Liver (tissue), 3 donors: ENCODE data around the gene ODAM.

Source experiments
- EGR1 ChIP-seq, 2 donors: IDR thresholded peaks; 2 replicates each; pipeline ENCODE4 v1.6.1; 2016 to 2018; ENCODE audit warnings: antibody characterized with exemption in 2 of 2, low read depth in 2 of 2
- FOXA1 ChIP-seq: IDR thresholded peaks from 2 replicates; pipeline ENCODE4 v1.6.1; 2016; ENCODE audit warnings: antibody characterized with exemption
- GABPA ChIP-seq, 2 donors: IDR thresholded peaks in 1 of 2; conservative IDR thresholded peaks in 1 of 2; 2 replicates each; pipeline ENCODE4 v1.6.1; 2016; ENCODE audit warnings: antibody characterized with exemption in 2 of 2, mild to moderate bottlenecking in 1 of 2, moderate library complexity in 1 of 2
- HNF4G ChIP-seq: IDR thresholded peaks from 2 replicates; pipeline ENCODE4 v1.6.1; 2016; ENCODE audit warnings: antibody characterized with exemption
- JUND ChIP-seq, 2 donors: IDR thresholded peaks; 2 replicates each; pipeline ENCODE4 v1.6.1; 2016; ENCODE audit warnings: antibody characterized with exemption in 2 of 2
- RAD21 ChIP-seq, 2 donors: IDR thresholded peaks; 2 replicates each; pipeline ENCODE4 v1.6.1; 2016; ENCODE audit warnings: antibody characterized with exemption in 2 of 2, mild to moderate bottlenecking in 2 of 2
- SP1 ChIP-seq: IDR thresholded peaks from 2 replicates; pipeline ENCODE4 v1.6.1; 2018; ENCODE audit warnings: antibody characterized with exemption, mild to moderate bottlenecking
- TAF1 ChIP-seq: conservative IDR thresholded peaks from 2 replicates; pipeline ENCODE4 v1.6.1; 2016; ENCODE audit warnings: antibody characterized with exemption, mild to moderate bottlenecking
- TF ChIP-seq, protein P1 (sequence below): fragments of 150-350 bp; IDR thresholded peaks from 2 replicates; pipeline ENCODE4 v1.5.1; 2017; ENCODE audit warnings: improper control_type of control experiment, low read depth, low read length; ENCODE audit not compliant: missing input control
- TF ChIP-seq, protein P2 (sequence below): IDR thresholded peaks from 2 replicates; pipeline ENCODE4 v1.6.1; 2016; ENCODE audit warnings: antibody characterized with exemption
- TF ChIP-seq, protein P3 (sequence below): IDR thresholded peaks from 2 replicates; pipeline ENCODE4 v1.6.1; 2016; ENCODE audit warnings: antibody characterized with exemption, mild to moderate bottlenecking
- TF ChIP-seq, protein P4 (sequence below): IDR thresholded peaks from 2 replicates; pipeline ENCODE4 v1.6.1; 2016; ENCODE audit warnings: antibody characterized with exemption
- donor health status: healthy.
- donor health status: healthy.

DNA sequence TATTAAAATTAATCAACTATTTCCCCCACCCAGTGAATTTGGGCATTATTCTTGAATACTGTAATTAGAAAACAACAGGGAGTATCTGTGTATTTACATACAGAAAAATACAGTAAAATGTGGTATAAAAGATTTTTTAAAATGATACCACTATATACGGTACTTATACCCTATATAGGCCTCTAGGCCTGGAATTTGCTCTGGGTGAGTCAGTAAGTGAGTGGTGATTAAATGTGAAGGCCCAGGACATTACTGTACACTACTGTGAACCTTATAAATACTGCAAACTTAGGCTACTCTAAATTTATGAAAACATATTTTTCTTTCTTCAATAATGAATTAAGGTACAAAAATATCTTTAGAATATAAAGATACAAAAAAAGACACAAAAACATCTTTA, 40.6 kb downstream of the ODAM start:
- no peak for TF ChIP-seq GABPA (IDR thresholded peaks at IDR 0.05 in 1 of 2, conservative IDR thresholded peaks at IDR 0.05 in 1 of 2)
- TF ChIP-seq, protein P1, sequence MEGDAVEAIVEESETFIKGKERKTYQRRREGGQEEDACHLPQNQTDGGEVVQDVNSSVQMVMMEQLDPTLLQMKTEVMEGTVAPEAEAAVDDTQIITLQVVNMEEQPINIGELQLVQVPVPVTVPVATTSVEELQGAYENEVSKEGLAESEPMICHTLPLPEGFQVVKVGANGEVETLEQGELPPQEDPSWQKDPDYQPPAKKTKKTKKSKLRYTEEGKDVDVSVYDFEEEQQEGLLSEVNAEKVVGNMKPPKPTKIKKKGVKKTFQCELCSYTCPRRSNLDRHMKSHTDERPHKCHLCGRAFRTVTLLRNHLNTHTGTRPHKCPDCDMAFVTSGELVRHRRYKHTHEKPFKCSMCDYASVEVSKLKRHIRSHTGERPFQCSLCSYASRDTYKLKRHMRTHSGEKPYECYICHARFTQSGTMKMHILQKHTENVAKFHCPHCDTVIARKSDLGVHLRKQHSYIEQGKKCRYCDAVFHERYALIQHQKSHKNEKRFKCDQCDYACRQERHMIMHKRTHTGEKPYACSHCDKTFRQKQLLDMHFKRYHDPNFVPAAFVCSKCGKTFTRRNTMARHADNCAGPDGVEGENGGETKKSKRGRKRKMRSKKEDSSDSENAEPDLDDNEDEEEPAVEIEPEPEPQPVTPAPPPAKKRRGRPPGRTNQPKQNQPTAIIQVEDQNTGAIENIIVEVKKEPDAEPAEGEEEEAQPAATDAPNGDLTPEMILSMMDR, result no peak
- TF ChIP-seq, protein P2, sequence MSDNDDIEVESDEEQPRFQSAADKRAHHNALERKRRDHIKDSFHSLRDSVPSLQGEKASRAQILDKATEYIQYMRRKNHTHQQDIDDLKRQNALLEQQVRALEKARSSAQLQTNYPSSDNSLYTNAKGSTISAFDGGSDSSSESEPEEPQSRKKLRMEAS, result no peak
- TF ChIP-seq, protein P3, sequence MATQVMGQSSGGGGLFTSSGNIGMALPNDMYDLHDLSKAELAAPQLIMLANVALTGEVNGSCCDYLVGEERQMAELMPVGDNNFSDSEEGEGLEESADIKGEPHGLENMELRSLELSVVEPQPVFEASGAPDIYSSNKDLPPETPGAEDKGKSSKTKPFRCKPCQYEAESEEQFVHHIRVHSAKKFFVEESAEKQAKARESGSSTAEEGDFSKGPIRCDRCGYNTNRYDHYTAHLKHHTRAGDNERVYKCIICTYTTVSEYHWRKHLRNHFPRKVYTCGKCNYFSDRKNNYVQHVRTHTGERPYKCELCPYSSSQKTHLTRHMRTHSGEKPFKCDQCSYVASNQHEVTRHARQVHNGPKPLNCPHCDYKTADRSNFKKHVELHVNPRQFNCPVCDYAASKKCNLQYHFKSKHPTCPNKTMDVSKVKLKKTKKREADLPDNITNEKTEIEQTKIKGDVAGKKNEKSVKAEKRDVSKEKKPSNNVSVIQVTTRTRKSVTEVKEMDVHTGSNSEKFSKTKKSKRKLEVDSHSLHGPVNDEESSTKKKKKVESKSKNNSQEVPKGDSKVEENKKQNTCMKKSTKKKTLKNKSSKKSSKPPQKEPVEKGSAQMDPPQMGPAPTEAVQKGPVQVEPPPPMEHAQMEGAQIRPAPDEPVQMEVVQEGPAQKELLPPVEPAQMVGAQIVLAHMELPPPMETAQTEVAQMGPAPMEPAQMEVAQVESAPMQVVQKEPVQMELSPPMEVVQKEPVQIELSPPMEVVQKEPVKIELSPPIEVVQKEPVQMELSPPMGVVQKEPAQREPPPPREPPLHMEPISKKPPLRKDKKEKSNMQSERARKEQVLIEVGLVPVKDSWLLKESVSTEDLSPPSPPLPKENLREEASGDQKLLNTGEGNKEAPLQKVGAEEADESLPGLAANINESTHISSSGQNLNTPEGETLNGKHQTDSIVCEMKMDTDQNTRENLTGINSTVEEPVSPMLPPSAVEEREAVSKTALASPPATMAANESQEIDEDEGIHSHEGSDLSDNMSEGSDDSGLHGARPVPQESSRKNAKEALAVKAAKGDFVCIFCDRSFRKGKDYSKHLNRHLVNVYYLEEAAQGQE, result no peak
- TF ChIP-seq FOXA1, result no peak
- no peak for TF ChIP-seq TAF1
- no peak for TF ChIP-seq SP1
- TF ChIP-seq HNF4G, result no peak
- TF ChIP-seq EGR1 (IDR thresholded peaks at IDR 0.05; ENCODE audit: low read depth in 2 of 2), result no peak
- TF ChIP-seq, protein P4, sequence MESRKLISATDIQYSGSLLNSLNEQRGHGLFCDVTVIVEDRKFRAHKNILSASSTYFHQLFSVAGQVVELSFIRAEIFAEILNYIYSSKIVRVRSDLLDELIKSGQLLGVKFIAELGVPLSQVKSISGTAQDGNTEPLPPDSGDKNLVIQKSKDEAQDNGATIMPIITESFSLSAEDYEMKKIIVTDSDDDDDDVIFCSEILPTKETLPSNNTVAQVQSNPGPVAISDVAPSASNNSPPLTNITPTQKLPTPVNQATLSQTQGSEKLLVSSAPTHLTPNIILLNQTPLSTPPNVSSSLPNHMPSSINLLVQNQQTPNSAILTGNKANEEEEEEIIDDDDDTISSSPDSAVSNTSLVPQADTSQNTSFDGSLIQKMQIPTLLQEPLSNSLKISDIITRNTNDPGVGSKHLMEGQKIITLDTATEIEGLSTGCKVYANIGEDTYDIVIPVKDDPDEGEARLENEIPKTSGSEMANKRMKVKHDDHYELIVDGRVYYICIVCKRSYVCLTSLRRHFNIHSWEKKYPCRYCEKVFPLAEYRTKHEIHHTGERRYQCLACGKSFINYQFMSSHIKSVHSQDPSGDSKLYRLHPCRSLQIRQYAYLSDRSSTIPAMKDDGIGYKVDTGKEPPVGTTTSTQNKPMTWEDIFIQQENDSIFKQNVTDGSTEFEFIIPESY, result no peak
- no peak for TF ChIP-seq RAD21 (IDR thresholded peaks at IDR 0.05)
- TF ChIP-seq JUND (IDR thresholded peaks at IDR 0.05), result no peak
